ENCODE data around the gene SDF2L1.

The SDF2L1 gene

GRCh38 chr22:21622011-21622918, 19.8 kb upstream of the SDF2L1 start:
- DNase-seq: no peak

GRCh38 chr22:21622919-21623647, 19.0 kb upstream of the SDF2L1 start:
- DNase-seq: no peak

- no peak for DNase-seq
These were observed 18.5 kb upstream of the SDF2L1 start for GRCh38 chr22:21623648-21623970.

- no peak for DNase-seq
These were observed 17.8 kb upstream of the SDF2L1 start for GRCh38 chr22:21624120-21624879.

GRCh38 chr22:21624880-21625791, 17.0 kb upstream of the SDF2L1 start:
- no peak for DNase-seq

- DNase-seq: no peak
These were observed 15.9 kb upstream of the SDF2L1 start for GRCh38 chr22:21626073-21626734.

GRCh38 chr22:21626735-21627469, 15.2 kb upstream of the SDF2L1 start:
- no peak for DNase-seq

GRCh38 chr22:21628386-21629254, 13.5 kb upstream of the SDF2L1 start:
- DNase-seq: no peak

GRCh38 chr22:21629255-21630149, 12.6 kb upstream of the SDF2L1 start, which contains the start of gene YDJC:
Gene YDJC (minus strand): TSS chr22:21630022. CDS start chr22:21630014, 8 bp downstream.
- peak; percentile 48 for DNase-seq

GRCh38 chr22:21631025-21631424, 11.1 kb upstream of the SDF2L1 start:
- no peak for DNase-seq

- no peak for DNase-seq
These were observed 9.7 kb upstream of the SDF2L1 start, which contains the start of gene CCDC116 for GRCh38 chr22:21632237-21632895. Gene CCDC116 (plus strand): TSS chr22:21632760. CDS start chr22:21633182, 422 bp downstream.

- no peak for DNase-seq
These were observed 9.2 kb upstream of the SDF2L1 start for GRCh38 chr22:21632931-21633330.

- DNase-seq: no peak
These were observed 8.6 kb upstream of the SDF2L1 start for GRCh38 chr22:21633481-21633880.

- DNase-seq: no peak
These were observed 8.0 kb upstream of the SDF2L1 start for GRCh38 chr22:21634081-21634480.

GRCh38 chr22:21634844-21635243, 7.3 kb upstream of the SDF2L1 start:
- no peak for DNase-seq

GRCh38 chr22:21635771-21636510, 6.2 kb upstream of the SDF2L1 start:
- DNase-seq: no peak

- no peak for DNase-seq
These were observed 5.4 kb upstream of the SDF2L1 start for GRCh38 chr22:21636629-21637218.
